ENCODE measurements around the gene FKBP5.
"Not testable (repeated sequence)": the region's sequence is repeated elsewhere in the genome, so short reads cannot be mapped to it uniquely, and the experiment has no call there.

Gene FKBP5

GRCh38 chr6:35723587-35723986, 34.9 kb upstream of the FKBP5 start:
- no peak for DNase-seq

GRCh38 chr6:35722121-35722761, 33.5 kb upstream of the FKBP5 start:
- no peak for DNase-seq

- DNase-seq: no peak
Measured at GRCh38 chr6:35719830-35720733, 31.4 kb upstream of the FKBP5 start.

GRCh38 chr6:35719404-35719829, 30.7 kb upstream of the FKBP5 start:
- DNase-seq: no peak

GRCh38 chr6:35718911-35719381, 30.2 kb upstream of the FKBP5 start:
- DNase-seq: peak; percentile 46

GRCh38 chr6:35718375-35718736, 29.6 kb upstream of the FKBP5 start:
- DNase-seq: no peak

GRCh38 chr6:35717449-35718374, 29.0 kb upstream of the FKBP5 start:
- no peak for DNase-seq

- no peak for DNase-seq
Measured at GRCh38 chr6:35716798-35717197, 28.1 kb upstream of the FKBP5 start.

- no peak for DNase-seq
Measured at GRCh38 chr6:35713006-35713767, 24.5 kb upstream of the FKBP5 start.

GRCh38 chr6:35711731-35712130, 23.0 kb upstream of the FKBP5 start:
- DNase-seq: no peak

- peak; percentile 49 for DNase-seq
Measured at GRCh38 chr6:35710241-35710847, 21.6 kb upstream of the FKBP5 start.

GRCh38 chr6:35708585-35708984, 19.9 kb upstream of the FKBP5 start:
- DNase-seq: no peak

GRCh38 chr6:35707714-35708407, 19.1 kb upstream of the FKBP5 start:
- no peak for DNase-seq

GRCh38 chr6:35706468-35706867, 17.8 kb upstream of the FKBP5 start:
- DNase-seq: no peak

GRCh38 chr6:35703554-35703953, 14.8 kb upstream of the FKBP5 start:
- no peak for DNase-seq

GRCh38 chr6:35698858-35699257, 10.1 kb upstream of the FKBP5 start:
- no peak for DNase-seq

GRCh38 chr6:35698430-35698829, 9.7 kb upstream of the FKBP5 start:
- not testable (repeated sequence) for DNase-seq

- no peak for DNase-seq
Measured at GRCh38 chr6:35694462-35694861, 5.7 kb upstream of the FKBP5 start.

GRCh38 chr6:35691027-35691824, 2.5 kb upstream of the FKBP5 start:
- no peak for DNase-seq

- DNase-seq: no peak
Measured at GRCh38 chr6:35690484-35690883, 1.8 kb upstream of the FKBP5 start.
